ENCODE results near the gene MGST3. TPM values are rescaled to one million over a fixed set of nuclear protein-coding genes. Genes with fewer than 3 reads are reported as not detected.

The MGST3 gene
- total and polyA plus RNA-seq, 2 of the 4 experiments (the other 2 are of a cell fraction) = 159 to 213 TPM

- Histone ChIP-seq H3K18ac (ENCODE audit: low read depth, low read length) (no peak overlapping the region), H2AFZ (replicated peaks; ENCODE audit: low read length, poor library complexity) (no peak overlapping the region), H2BK15ac (ENCODE audit: low read depth, low read length) (no peak overlapping the region), H3K4ac (ENCODE audit: low read depth, low read length) (no peak overlapping the region), H3K4me1 (ENCODE audit: control insufficient read depth, insufficient read depth, low read length) (peaks cover 2% of the 10 kb centered on the region; the same call in 1 of the 2 replicates), H2AK5ac (ENCODE audit: low read depth, low read length) (no peak overlapping the region), H3K9me3 (ENCODE audit: control insufficient read depth, insufficient read depth, low read length) (no peaks in the 10 kb centered on the region), H3K27ac (ENCODE audit: insufficient read depth, low read length) (no peak overlapping the region), H3K4me3 (ENCODE audit: insufficient read depth, low read depth, low read length) (no peak overlapping the region), H2BK120ac (ENCODE audit: low read depth, low read length) (no peak overlapping the region), H3K14ac (replicated peaks; ENCODE audit: low read depth, low read length) (no peak overlapping the region), H4K8ac (ENCODE audit: low read depth in 2 of 2, low read length in 2 of 2) (no peak overlapping the region), H3K36me3 (ENCODE audit: control insufficient read depth, insufficient read depth, low read length) (no peaks in the 10 kb centered on the region), H2BK5ac (ENCODE audit: low read depth, low read length, poor library complexity, severe bottlenecking) (no peak overlapping the region), H2AK9ac (replicated peaks; ENCODE audit: low read depth, low read length, poor library complexity) (no peak overlapping the region), H3K4me2 (ENCODE audit: low read depth, low read length) (no peak overlapping the region), H3K9ac (ENCODE audit: low read depth, low read length) (no peak overlapping the region), H3K27me3 (ENCODE audit: control insufficient read depth, insufficient read depth, low read length) (peaks cover 9% of the 10 kb centered on the region), H4K5ac (ENCODE audit: low read depth, low read length) (no peak overlapping the region), H3K9me1 (ENCODE audit: insufficient read depth, low read length) (no peaks in the 10 kb centered on the region; the same call in 1 of the 2 replicates), H3K23ac (ENCODE audit: low read depth, low read length) (no peak overlapping the region), H4K20me1 (ENCODE audit: insufficient read depth, low read length) (no peaks in the 10 kb centered on the region), H2BK20ac (ENCODE audit: low read depth, low read length) (no peak overlapping the region), H4K91ac (ENCODE audit: insufficient read depth, low read depth, low read length) (no peak overlapping the region), H3K79me1 (ENCODE audit: low read depth in 1 of 2, low read length in 2 of 2) (no peaks in the 10 kb centered on the region), H3K56ac (ENCODE audit: extremely low read depth, insufficient read depth, low read length) (no peak overlapping the region)
- intact Hi-C loops (cut with micrococcal nuclease) (loop anchor here (1.0 to 5.0 kb wide), 5 partner anchors 31 to 879 kb away; partner anchors contain the start of genes ALDH9A1, MGST3 and UCK2), in situ Hi-C loops (cut with MboI; ENCODE audit: low sequenced_read_pairs) (loop anchor here (5.0 to 25.0 kb wide), 2 partner anchors 317 to 887 kb away; no protein-coding TSS in a partner anchor), dilution Hi-C loops (cut with HindIII; ENCODE audit: low sequenced_read_pairs, unreplicated experiment) (no loop called here)
- ChIA-PET POLR2A (ENCODE audit: unreplicated experiment) (no interaction called here), CTCF (interaction anchor here (1.0 to 1.5 kb wide), 3 partner anchors 203 to 878 kb away, joined by 3 read pairs; no protein-coding TSS in a partner anchor)
- ATAC-seq (ENCODE audit: low read depth) (no peak), DNase-seq (no peak)
- WGBS, 2 experiments (ENCODE audit: extremely low coverage in 2 of 2, insufficient read length in 1 of 2) = 100% methylated on average over 1 of the region's 4 CpGs; no CpG with 5 or more reads in 1 of the 2 experiments
- TF ChIP-seq CHD1 (IDR thresholded peaks at IDR 0.05; ENCODE audit: low read depth, low read length) = no peak
- no peak for TF ChIP-seq RCOR1 (IDR thresholded peaks at IDR 0.05; ENCODE audit: insufficient replicate concordance, low read length)
- no peak for TF ChIP-seq RAD21 (IDR thresholded peaks at IDR 0.05; ENCODE audit: low read length)
- no peak for TF ChIP-seq SMC3 (IDR thresholded peaks at IDR 0.05; ENCODE audit: low read depth, low read length)
- no peak for TF ChIP-seq CTCF (conservative IDR thresholded peaks at IDR 0.05; ENCODE audit: low read depth, low read length)
- TF ChIP-seq ELK1 (IDR thresholded peaks at IDR 0.05; ENCODE audit: borderline replicate concordance, low read depth, low read length) = no peak
- no peak for TF ChIP-seq MAFK (IDR thresholded peaks at IDR 0.05; ENCODE audit: low read depth, low read length)
- no peak for TF ChIP-seq MXI1 (IDR thresholded peaks at IDR 0.05; ENCODE audit: borderline replicate concordance, low read depth, low read length)
- no peak for TF ChIP-seq BHLHE40 (IDR thresholded peaks at IDR 0.05; ENCODE audit: low read depth, low read length)
- no peak for TF ChIP-seq CEBPB (IDR thresholded peaks at IDR 0.05; ENCODE audit: low read depth, low read length)
- TF ChIP-seq MAZ (IDR thresholded peaks at IDR 0.05; ENCODE audit: borderline replicate concordance, low read depth, low read length) = no peak
- TF ChIP-seq RFX5 (IDR thresholded peaks at IDR 0.05; ENCODE audit: low read depth, low read length) = no peak
- TF ChIP-seq NFE2L2 (IDR thresholded peaks at IDR 0.05; ENCODE audit: low read depth, low read length) = no peak
- no peak for TF ChIP-seq POLR2A (IDR thresholded peaks at IDR 0.05; ENCODE audit: low read depth, low read length)
- no peak for TF ChIP-seq FOS (IDR thresholded peaks at IDR 0.05; ENCODE audit: low read depth, low read length)
- no peak for TF ChIP-seq USF2 (IDR thresholded peaks at IDR 0.05; ENCODE audit: low read depth, low read length)
- no TSS peak for BruUV-seq (replicated peaks)
Observed at GRCh38 chr1:165600793-165601192, 30.2 kb upstream of the MGST3 start.
